ENCODE data around the gene ILK.

The ILK gene

GRCh38 chr11:6622261-6623171, 18.9 kb downstream of the ILK start:
- DNase-seq = no peak

GRCh38 chr11:6623391-6624363, 20.1 kb downstream of the ILK start:
- DNase-seq = no peak

- no peak for DNase-seq
These were observed 21.7 kb downstream of the ILK start for GRCh38 chr11:6625156-6625831.

- no peak for DNase-seq
These were observed 22.4 kb downstream of the ILK start for GRCh38 chr11:6625832-6626420.

- no peak for DNase-seq
These were observed 23.6 kb downstream of the ILK start for GRCh38 chr11:6626971-6627761.

- DNase-seq = no peak
These were observed 24.2 kb downstream of the ILK start for GRCh38 chr11:6627762-6628241.

GRCh38 chr11:6628526-6628925, 25.0 kb downstream of the ILK start:
- no peak for DNase-seq

- DNase-seq = no peak
These were observed 26.0 kb downstream of the ILK start for GRCh38 chr11:6629573-6629891.

- DNase-seq = no peak
These were observed 26.5 kb downstream of the ILK start for GRCh38 chr11:6629892-6630631.

GRCh38 chr11:6630632-6631291, 27.2 kb downstream of the ILK start:
- no peak for DNase-seq

GRCh38 chr11:6631361-6631890, 27.9 kb downstream of the ILK start:
- no peak for DNase-seq

- DNase-seq = no peak
These were observed 28.8 kb downstream of the ILK start for GRCh38 chr11:6632116-6633073.

GRCh38 chr11:6633422-6634408, 30.1 kb downstream of the ILK start:
- DNase-seq = no peak

- no peak for DNase-seq
These were observed 31.0 kb downstream of the ILK start for GRCh38 chr11:6634534-6634933.

GRCh38 chr11:6635082-6635932, 31.7 kb downstream of the ILK start:
- DNase-seq = no peak

GRCh38 chr11:6636480-6636879, 32.9 kb downstream of the ILK start:
- DNase-seq = no peak

- no peak for DNase-seq
These were observed 34.3 kb downstream of the ILK start for GRCh38 chr11:6637871-6638270.

Measured in NCI-H345 (cell line).